HG03558 (cell line): ENCODE measurements around the gene TEAD1.

Experiments used
- ATAC-seq: cut with Tn5 transposase; IDR thresholded peaks from one replicate; pipeline ENCODE4 v1.9.1; 2021; ENCODE audit warnings: moderate number of reproducible peaks; ENCODE audit not compliant: unreplicated experiment; ENCODE audit errors: extremely low read depth

Gene TEAD1

GRCh38 chr11:12909879-12910278 lies 235.7 kb downstream of the TEAD1 start:
- ATAC-seq: no peak

- ATAC-seq: no peak
Measured at GRCh38 chr11:12914400-12914912, 240.2 kb downstream of the TEAD1 start.

DNA sequence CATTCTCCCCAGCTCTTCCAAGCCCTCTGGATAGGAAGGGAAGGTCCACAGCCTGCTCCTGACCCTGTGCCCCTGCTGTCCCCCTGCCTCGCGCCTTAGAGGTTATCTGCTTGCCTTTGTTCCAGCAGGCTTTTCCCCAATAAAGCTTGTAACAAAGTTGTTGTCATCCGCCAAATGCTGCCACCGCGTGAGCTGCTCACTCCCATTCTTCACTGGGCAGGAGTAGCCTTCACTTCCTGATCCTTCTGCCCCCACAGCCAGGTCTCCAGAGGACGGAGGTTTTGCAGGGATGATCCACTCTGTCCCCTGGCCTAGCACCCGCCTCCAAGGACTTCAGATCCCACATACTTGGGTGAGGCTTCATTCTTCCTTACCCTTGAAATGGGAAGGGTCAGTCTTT lies 240.9 kb downstream of the TEAD1 start:
- no peak for ATAC-seq

GRCh38 chr11:12917822-12918221 lies 243.6 kb downstream of the TEAD1 start:
- no peak for ATAC-seq

DNA sequence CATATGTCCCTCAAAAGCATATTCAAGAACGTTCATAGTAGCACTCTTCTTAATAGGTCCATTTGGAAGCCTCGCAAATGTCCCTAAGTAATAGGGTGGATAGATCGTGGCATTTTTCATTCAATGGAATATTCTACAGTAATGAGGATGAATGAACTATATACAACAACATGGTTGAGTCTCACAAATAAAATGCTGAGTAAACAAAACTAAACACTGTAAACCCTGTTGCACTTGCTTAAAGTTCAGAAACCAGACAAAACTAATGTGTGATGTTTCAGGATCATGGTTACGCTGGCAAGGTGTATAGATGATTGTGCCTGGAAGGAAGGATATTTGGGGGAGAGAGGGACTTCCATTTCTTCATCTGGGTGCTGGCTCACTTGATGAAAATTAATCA lies 244.4 kb downstream of the TEAD1 start:
- no peak for ATAC-seq

DNA sequence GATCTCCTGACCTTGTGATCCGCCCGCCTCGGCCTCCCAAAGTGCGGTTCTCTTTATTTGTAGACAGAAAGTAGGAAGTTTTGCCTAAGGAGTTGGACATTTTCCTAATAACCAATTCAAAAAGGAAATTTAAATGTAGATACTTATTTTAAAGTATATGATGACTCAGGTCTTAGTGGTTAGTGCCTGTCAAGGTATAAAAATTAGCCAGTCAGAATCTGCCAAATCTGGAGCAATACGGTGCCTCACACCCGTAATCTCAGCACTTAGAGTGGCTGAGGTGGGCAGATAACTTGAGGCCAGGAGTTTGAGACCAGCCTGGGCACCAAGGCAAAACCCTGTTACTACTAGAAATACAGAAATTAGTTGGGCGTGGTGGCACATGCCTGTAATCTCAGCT lies 248.2 kb downstream of the TEAD1 start:
- no peak for ATAC-seq

GRCh38 chr11:12922980-12923507 lies 248.8 kb downstream of the TEAD1 start:
- ATAC-seq: no peak

- no peak for ATAC-seq
Measured at GRCh38 chr11:12924650-12925049, 250.4 kb downstream of the TEAD1 start.

GRCh38 chr11:12925520-12925919 lies 251.3 kb downstream of the TEAD1 start:
- no peak for ATAC-seq

- no peak for ATAC-seq
Measured at GRCh38 chr11:12927221-12927620, 253.0 kb downstream of the TEAD1 start.

GRCh38 chr11:12927886-12928285 lies 253.7 kb downstream of the TEAD1 start:
- no peak for ATAC-seq

GRCh38 chr11:12930850-12931249 lies 256.6 kb downstream of the TEAD1 start:
- ATAC-seq: no peak

- ATAC-seq: no peak
Measured at GRCh38 chr11:12932485-12932884, 258.3 kb downstream of the TEAD1 start.

DNA sequence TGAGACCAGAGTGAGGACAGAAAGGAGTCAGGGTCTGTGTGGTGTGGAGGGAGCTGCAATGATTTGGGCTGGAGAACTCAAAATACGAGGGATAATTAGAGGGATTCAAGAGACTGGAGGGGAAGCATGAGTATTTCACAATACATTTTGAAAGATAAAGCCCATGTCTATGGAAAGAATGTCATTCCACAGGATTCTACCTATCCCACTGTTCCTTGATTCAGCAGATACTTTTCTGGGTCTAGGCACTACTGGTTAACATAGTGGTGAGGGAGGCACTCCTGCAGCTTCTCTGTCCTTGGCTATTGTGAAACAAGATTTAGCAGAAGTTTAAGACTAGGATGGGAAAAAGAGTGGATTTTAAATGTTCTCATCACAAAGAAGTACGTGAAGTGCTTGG lies 262.0 kb downstream of the TEAD1 start:
- no peak for ATAC-seq

- no peak for ATAC-seq
Measured at GRCh38 chr11:12938590-12939247, 264.5 kb downstream of the TEAD1 start.

DNA sequence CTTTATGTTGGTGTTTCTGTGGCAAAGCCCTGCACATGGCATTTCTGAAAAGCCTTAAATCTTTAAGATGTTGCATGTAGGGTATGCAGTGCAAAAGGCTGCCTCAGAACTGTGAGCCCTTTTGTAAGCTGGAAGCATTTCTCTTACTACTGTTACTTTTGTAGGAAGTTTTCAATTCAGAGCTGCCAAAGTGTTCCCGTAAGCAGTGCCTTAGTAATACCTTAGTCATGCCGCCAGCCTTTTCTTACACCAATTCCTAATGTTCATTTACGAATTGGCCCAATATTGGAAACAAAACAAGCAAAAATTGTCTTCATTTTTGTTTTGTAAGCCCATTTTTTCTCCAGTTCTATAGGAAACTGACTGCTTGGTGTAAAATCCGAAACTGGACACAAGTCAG lies 267.4 kb downstream of the TEAD1 start:
- no peak for ATAC-seq

DNA sequence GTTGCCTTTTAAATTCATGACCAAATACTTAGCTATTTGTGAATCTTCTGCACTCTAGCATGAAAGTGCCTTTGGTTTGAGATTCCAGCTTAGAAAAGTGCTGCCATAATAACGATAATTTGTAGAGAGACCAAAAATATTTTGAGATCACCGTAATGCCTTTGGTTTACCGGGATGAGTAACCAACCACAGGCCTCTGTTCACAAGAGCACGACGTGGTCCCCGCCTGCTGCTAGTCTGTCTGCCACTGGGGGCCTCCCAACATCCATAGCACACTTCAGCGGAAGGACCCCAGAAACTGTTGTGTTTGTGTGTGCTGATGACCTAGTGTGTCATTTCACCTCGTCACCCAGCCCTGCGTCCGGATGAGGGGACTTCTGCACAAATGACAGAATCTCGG lies 267.9 kb downstream of the TEAD1 start:
- no peak for ATAC-seq

GRCh38 chr11:12943311-12943710 lies 269.1 kb downstream of the TEAD1 start:
- ATAC-seq: no peak

- no peak for ATAC-seq
Measured at GRCh38 chr11:12944889-12945288, 270.7 kb downstream of the TEAD1 start.

GRCh38 chr11:12949453-12949852 lies 275.2 kb downstream of the TEAD1 start:
- no peak for ATAC-seq

GRCh38 chr11:12950670-12951069 lies 276.4 kb downstream of the TEAD1 start:
- ATAC-seq: no peak

- ATAC-seq: no peak
Measured at GRCh38 chr11:12951376-12951775, 277.2 kb downstream of the TEAD1 start.
